SH-SY5Y (cell line): Measurements from ENCODE around the gene TAS1R1.

Experiments used
- GATA2 ChIP-seq: IDR thresholded peaks from 2 replicates; pipeline ENCODE4 v1.6.1; 2011; ENCODE audit warnings: mild to moderate bottlenecking, low read depth, low read length
- GATA3 ChIP-seq: IDR thresholded peaks from 2 replicates; pipeline ENCODE4 v1.6.1; 2011; ENCODE audit warnings: low read depth, mild to moderate bottlenecking, low read length, moderate library complexity

GRCh38 chr1:6535214-6535613 lies 19.9 kb upstream of the TAS1R1 start:
- TF ChIP-seq GATA2 (no peak), GATA3 (no peak)
